SH-SY5Y (cell line): ENCODE results near the gene CIART.

Experiments
- GATA2 ChIP-seq: IDR thresholded peaks from 2 replicates; pipeline ENCODE4 v1.6.1; 2011; ENCODE audit warnings: mild to moderate bottlenecking, low read depth, low read length
- GATA3 ChIP-seq: IDR thresholded peaks from 2 replicates; pipeline ENCODE4 v1.6.1; 2011; ENCODE audit warnings: low read depth, mild to moderate bottlenecking, low read length, moderate library complexity

- TF ChIP-seq GATA2 (no peak), GATA3 (no peak)
Measured at GRCh38 chr1:150321826-150322166, 39.4 kb downstream of the CIART start.
